Large intestine (tissue), 12 donors: Measurements from ENCODE around the gene CCN2. TPM values are rescaled to one million over a fixed set of nuclear protein-coding genes. Genes with fewer than 3 reads are reported as not detected.

ENCODE experiments used
- DNase-seq, 2 donors: peaks; one replicate each; pipeline versions ENCODE4 v3.0.0 to v3.0.0-alpha.2; 2013
- H3K27ac ChIP-seq: one replicate; pipeline ENCODE4 v1.5.1; 2013; ENCODE audit warnings: low read length
- H3K27me3 ChIP-seq: 2 replicates; pipeline ENCODE4 v1.6.1; 2013; ENCODE audit warnings: low read length; ENCODE audit not compliant: control insufficient read depth, insufficient read depth
- H3K36me3 ChIP-seq: 2 replicates; pipeline ENCODE4 v1.6.1; 2013; ENCODE audit warnings: low read length; ENCODE audit not compliant: control insufficient read depth, insufficient read depth
- H3K4me1 ChIP-seq: one replicate; pipeline ENCODE4 v1.6.1; 2013; ENCODE audit warnings: low read length; ENCODE audit not compliant: control insufficient read depth, insufficient read depth
- H3K4me3 ChIP-seq: one replicate; pipeline ENCODE4 v1.5.1; 2013; ENCODE audit warnings: low read length
- H3K9me3 ChIP-seq: one replicate; pipeline ENCODE4 v1.6.1; 2013; ENCODE audit warnings: mild to moderate bottlenecking, low read depth, low read length, moderate library complexity; ENCODE audit not compliant: control insufficient read depth
- WGBS: methylation state at CpG from one replicate; pipeline ENCODE4 v1.1.5; 2013; ENCODE audit warnings: low lambda C conversion rate; ENCODE audit not compliant: insufficient coverage; 5-methylcytosine and 5-hydroxymethylcytosine counted together
- long read RNA-seq, 11 donors: transcript quantifications; one replicate each; lab custom pipeline, GENCODE V29; 2026
- polyA plus RNA-seq: library from polyadenylated mRNA; unstranded; fragments of 120-200 nt; gene quantifications from one replicate; pipeline ENCODE4 v1.2.1, GENCODE V29; 2013

Gene CCN2, protein sequence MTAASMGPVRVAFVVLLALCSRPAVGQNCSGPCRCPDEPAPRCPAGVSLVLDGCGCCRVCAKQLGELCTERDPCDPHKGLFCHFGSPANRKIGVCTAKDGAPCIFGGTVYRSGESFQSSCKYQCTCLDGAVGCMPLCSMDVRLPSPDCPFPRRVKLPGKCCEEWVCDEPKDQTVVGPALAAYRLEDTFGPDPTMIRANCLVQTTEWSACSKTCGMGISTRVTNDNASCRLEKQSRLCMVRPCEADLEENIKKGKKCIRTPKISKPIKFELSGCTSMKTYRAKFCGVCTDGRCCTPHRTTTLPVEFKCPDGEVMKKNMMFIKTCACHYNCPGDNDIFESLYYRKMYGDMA
- 102 TPM for polyA plus RNA-seq
- long read RNA-seq, donor 1, transcript CTGF-201 (5 exons, 2,339 nt), result major isoform, 21 of 21 reads
- long read RNA-seq, donor 1, partial matches to known transcripts, result 0 of 21 reads
- long read RNA-seq, donor 1, other reads (novel, unspliced or antisense), result 0 of 21 reads
- long read RNA-seq, donor 2, transcript CTGF-201 (5 exons, 2,339 nt), result major isoform, 12 of 44 reads
- long read RNA-seq, donor 2, partial matches to known transcripts, result 32 of 44 reads
- long read RNA-seq, donor 2, other reads (novel, unspliced or antisense), result 0 of 44 reads
- long read RNA-seq, donor 3, transcript CTGF-201 (5 exons, 2,339 nt), result major isoform, 22 of 58 reads
- long read RNA-seq, donor 3, partial matches to known transcripts, result 36 of 58 reads
- long read RNA-seq, donor 3, other reads (novel, unspliced or antisense), result 0 of 58 reads
- long read RNA-seq, donor 4, result 0 reads
- long read RNA-seq, donor 5, transcript CTGF-201 (5 exons, 2,339 nt), result major isoform, 12 of 34 reads
- long read RNA-seq, donor 5, partial matches to known transcripts, result 22 of 34 reads
- long read RNA-seq, donor 5, other reads (novel, unspliced or antisense), result 0 of 34 reads
- long read RNA-seq, donor 6, transcript CTGF-201 (5 exons, 2,339 nt), result major isoform, 14 of 14 reads
- long read RNA-seq, donor 6, partial matches to known transcripts, result 0 of 14 reads
- long read RNA-seq, donor 6, other reads (novel, unspliced or antisense), result 0 of 14 reads
- long read RNA-seq, donor 7, transcript CTGF-201 (5 exons, 2,339 nt), result major isoform, 73 of 190 reads
- long read RNA-seq, donor 7, partial matches to known transcripts, result 117 of 190 reads
- long read RNA-seq, donor 7, other reads (novel, unspliced or antisense), result 0 of 190 reads
- long read RNA-seq, donor 8, transcript CTGF-201 (5 exons, 2,339 nt), result major isoform, 18 of 18 reads
- long read RNA-seq, donor 8, partial matches to known transcripts, result 0 of 18 reads
- long read RNA-seq, donor 8, other reads (novel, unspliced or antisense), result 0 of 18 reads
- long read RNA-seq, donor 9, transcript CTGF-201 (5 exons, 2,339 nt), result major isoform, 6 of 23 reads
- long read RNA-seq, donor 9, partial matches to known transcripts, result 17 of 23 reads
- long read RNA-seq, donor 9, other reads (novel, unspliced or antisense), result 0 of 23 reads
- long read RNA-seq, donor 10, transcript CTGF-201 (5 exons, 2,339 nt), result major isoform, 26 of 32 reads
- long read RNA-seq, donor 10, partial matches to known transcripts, result 6 of 32 reads
- long read RNA-seq, donor 10, other reads (novel, unspliced or antisense), result 0 of 32 reads
- long read RNA-seq, donor 11, transcript CTGF-201 (5 exons, 2,339 nt), result major isoform, 11 of 11 reads
- long read RNA-seq, donor 11, partial matches to known transcripts, result 0 of 11 reads
- long read RNA-seq, donor 11, other reads (novel, unspliced or antisense), result 0 of 11 reads

DNA sequence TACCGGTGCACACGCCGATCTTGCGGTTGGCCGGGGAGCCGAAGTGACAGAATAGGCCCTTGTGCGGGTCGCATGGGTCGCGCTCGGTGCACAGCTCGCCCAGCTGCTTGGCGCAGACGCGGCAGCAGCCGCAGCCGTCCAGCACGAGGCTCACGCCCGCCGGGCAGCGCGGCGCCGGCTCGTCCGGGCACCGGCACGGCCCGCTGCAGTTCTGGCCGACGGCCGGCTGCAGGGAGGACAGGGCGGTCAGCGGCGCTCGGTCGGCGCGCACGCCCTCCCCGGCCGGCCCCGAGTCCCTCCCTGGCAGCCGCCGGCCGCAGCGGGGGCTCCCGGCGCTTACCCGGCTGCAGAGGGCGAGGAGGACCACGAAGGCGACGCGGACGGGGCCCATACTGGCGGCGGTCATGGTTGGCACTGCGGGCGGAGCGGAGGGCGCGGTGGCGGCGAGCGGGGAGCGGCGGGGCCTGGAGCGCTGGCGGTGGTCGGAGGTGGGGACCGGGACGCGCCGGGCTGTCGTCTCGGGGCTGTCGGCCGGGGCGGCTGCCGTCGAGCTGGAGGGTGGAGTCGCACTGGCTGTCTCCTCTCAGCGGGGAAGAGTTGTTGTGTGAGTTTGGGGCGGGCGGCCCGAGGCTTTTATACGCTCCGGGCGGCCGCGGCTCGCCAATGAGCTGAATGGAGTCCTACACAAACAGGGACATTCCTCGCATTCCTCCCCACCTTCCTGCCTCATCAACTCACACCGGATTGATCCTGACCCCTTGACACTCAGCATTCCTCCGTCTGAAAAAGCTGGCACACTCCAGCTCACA lies at the start of gene CCN2:
CCN2 (minus strand) TSS at position 606 of the 809 bp plus-strand sequence; CDS start at position 406, 200 bp downstream.
- peak within 1 kb of the TSS; percentile 80 for H3K27ac ChIP-seq
- H3K36me3 ChIP-seq, result peaks cover 3% of the 10 kb centered on the region
- H3K4me1 ChIP-seq, result no peaks in the 10 kb centered on the region
- WGBS, result no CpG with 5 or more reads among the region's 97 CpGs
- H3K9me3 ChIP-seq, result peaks cover 3% of the 10 kb centered on the region
- no peaks in the 10 kb centered on the region for H3K27me3 ChIP-seq
- peak; percentile 63 to 80 for DNase-seq
- H3K4me3 ChIP-seq, result peak within 1 kb of the TSS; percentile 57

DNA sequence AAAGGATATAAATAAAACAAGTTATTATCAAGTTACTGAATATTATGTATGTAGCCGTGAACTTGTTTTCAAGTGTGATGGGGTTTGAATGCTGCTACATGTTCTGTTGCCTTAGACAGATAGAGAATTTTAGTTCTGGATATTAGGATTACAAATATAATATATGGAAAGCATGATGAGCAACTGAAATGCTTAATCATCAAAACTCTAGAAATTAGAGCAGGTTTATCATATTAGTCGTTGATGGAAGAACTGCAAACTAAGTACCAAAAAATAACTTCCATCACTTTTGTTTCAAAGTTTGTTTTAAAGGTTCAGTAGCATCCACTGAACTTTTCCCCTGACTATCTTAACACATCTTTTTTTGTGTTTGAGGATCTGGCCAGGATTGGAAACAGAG lies 49.1 kb upstream of the CCN2 start:
- no peak for DNase-seq
- Histone ChIP-seq H3K4me3 (no peak overlapping the region), H3K4me1 (peaks cover 21% of the 10 kb centered on the region), H3K9me3 (peaks cover 2% of the 10 kb centered on the region), H3K36me3 (no peaks in the 10 kb centered on the region), H3K27me3 (no peaks in the 10 kb centered on the region), H3K27ac (no peak overlapping the region)
- WGBS, result 100% methylated on average over 2 of the region's 2 CpGs

DNA sequence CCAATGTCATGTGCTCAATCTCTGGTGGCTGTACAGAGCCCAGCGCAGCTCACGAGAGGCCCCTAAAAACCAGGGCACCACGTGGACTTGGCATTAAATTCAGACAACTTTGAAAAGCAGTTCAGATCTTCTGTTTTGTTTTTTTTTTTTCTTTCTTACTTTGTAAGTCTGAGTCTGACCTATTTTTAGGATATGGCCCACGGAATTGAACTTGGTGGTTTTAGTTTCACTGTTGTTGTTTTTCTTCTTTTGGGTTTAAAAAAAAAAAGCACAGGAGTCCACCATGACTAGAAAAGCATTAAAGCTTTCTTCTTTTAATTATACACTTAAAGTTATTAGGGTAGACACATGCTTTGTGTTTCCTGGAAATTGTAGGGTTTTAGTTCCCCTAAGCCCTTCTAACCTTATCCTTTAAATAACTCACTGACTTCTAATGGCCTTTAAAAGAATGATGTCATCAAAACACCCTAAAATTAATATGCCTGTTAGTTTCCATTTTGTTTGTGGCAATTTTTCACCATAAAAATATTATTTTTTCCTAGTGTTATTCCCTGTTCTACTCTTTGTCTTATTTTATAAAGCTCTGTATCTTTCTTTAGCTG lies 48.5 kb upstream of the CCN2 start:
- Histone ChIP-seq H3K27me3 (no peaks in the 10 kb centered on the region), H3K27ac (no peak overlapping the region), H3K4me3 (no peak overlapping the region), H3K4me1 (peaks cover 18% of the 10 kb centered on the region), H3K36me3 (no peaks in the 10 kb centered on the region), H3K9me3 (peaks cover 2% of the 10 kb centered on the region)
- DNase-seq, result no peak
- 86% methylated on average over 3 of the region's 4 CpGs for WGBS

DNA sequence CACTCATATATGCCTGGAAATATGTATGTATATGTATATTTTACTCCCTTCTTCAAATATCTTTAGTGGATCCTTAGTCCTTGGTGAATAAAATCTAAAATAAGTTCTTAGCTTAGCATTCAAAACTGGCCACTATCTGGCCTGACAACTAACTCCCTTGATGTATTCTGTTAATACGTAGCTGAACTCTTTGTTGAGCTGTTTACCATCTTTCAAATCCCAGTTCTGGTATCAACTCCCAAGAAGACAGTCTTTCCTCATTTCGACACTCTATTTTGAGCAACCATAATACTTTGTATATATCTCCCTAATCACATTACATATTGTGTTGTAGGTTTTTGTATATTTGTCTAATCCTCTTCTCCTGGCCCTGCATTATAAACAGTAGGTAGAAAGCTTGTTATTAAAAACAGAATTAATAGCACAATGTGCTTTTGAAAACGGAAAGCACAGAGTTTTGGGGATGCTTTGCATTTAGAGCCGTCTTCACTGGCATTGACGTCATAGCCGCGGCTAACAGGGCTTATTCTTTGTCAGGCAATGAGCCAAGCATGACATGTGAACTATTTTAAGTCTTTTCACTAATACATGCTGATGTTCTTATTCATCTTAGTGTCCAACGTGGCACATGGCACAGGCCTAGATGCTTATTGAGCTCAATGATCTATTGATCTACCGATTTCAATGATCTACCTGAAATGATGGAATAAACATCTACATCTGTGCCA lies 47.2 kb upstream of the CCN2 start:
- H3K9me3 ChIP-seq, result peaks cover 2% of the 10 kb centered on the region
- 80% methylated on average over 1 of the region's 9 CpGs for WGBS

DNA sequence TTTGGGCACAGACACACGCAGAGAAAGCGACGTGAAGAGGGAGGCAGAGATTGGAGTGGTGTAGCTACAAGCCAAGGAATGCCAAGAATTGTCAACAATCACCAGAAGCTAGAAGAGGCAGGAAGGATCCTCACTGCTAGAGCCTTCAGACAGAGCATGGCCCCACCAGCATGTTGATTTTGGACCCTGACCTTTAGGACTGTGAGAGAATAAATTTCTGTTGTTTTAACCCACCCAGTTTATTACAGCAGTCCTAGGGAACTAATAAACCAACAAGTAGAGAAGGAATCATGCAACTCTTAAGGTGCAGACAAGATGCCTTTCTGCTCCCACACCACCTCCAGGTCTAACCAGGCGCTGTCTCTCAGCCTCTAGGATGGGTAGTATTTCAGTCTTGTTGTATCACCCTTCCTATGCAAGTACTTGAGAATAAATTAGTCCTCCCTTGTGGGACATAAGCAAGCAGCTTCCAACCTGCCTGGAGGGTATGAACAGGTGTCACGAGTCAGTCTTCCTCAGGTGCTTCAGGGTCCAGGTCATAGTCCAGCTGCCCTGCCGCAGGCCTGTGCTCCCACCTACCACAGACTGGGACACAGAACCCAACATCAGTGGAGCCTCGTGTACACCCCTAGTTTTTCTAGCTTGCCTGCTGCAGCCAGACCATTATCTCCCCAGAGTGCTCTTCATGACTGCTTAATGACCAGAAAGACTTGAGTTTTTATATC lies 46.4 kb upstream of the CCN2 start:
- Histone ChIP-seq H3K9me3 (peaks cover 2% of the 10 kb centered on the region), H3K27me3 (no peaks in the 10 kb centered on the region), H3K36me3 (no peaks in the 10 kb centered on the region), H3K27ac (peak overlapping the region; percentile 54), H3K4me1 (peaks cover 17% of the 10 kb centered on the region), H3K4me3 (no peak overlapping the region)
- peak; percentile 59 to 85 for DNase-seq
- WGBS, result 100% methylated on average over 1 of the region's 7 CpGs

More for the DNA sequence above, 47.2 kb upstream of the CCN2 start:
- peaks cover 17% of the 10 kb centered on the region for H3K4me1 ChIP-seq
- H3K27me3 ChIP-seq, result no peaks in the 10 kb centered on the region
- peak overlapping the region; percentile 54 for H3K27ac ChIP-seq
- H3K36me3 ChIP-seq, result no peaks in the 10 kb centered on the region
- peak in 1 of 2 donors; percentile 22 for DNase-seq
- H3K4me3 ChIP-seq, result no peak overlapping the region

DNA sequence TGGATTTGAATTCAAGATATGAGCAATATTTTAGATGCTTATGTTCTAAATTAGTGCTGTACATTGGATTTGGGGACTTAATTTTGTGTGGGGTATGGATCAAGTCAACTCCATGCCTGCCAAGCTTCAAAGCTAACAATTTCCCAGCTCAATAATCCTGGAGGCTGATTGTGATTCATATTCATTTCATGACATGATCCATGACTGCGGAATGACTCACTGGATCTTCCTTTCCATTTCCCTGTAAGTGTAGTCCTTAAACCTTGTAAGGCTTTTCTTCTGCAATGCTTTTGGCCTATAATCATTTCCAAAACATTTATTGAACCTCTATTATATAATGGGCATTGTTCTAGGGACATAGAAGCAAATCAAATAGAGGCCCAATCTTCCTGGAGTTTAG lies 44.7 kb upstream of the CCN2 start:
- Histone ChIP-seq H3K36me3 (no peaks in the 10 kb centered on the region), H3K4me1 (peaks cover 17% of the 10 kb centered on the region), H3K27me3 (no peaks in the 10 kb centered on the region), H3K9me3 (peaks cover 2% of the 10 kb centered on the region), H3K4me3 (no peak overlapping the region), H3K27ac (no peak overlapping the region)
- WGBS, result no CpG with 5 or more reads among the region's 1 CpG
- DNase-seq, result no peak

DNA sequence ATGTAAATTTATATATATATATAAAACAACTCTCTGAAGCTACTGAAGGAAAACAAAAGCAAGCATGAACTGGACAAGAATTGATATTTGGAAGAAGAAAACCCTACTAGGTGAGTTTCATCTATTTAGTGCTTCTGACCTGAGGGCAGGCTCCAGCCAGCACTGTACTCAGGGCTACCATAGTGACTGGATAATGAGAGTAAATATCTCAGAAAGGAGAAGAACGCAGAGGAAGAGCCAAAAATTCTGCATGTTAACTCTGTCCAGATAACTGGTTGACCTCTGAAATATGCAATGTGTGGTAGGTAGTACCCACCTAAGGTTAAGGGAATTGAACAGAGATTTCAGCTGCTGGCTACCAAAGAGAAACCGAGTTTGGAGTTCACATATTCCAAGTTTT lies 41.4 kb upstream of the CCN2 start:
- Histone ChIP-seq H3K4me1 (peaks cover 9% of the 10 kb centered on the region), H3K9me3 (no peaks in the 10 kb centered on the region), H3K36me3 (no peaks in the 10 kb centered on the region), H3K27me3 (no peaks in the 10 kb centered on the region), H3K27ac (no peak overlapping the region), H3K4me3 (no peak overlapping the region)
- DNase-seq, result no peak
- WGBS, result no CpG with 5 or more reads among the region's 2 CpGs

DNA sequence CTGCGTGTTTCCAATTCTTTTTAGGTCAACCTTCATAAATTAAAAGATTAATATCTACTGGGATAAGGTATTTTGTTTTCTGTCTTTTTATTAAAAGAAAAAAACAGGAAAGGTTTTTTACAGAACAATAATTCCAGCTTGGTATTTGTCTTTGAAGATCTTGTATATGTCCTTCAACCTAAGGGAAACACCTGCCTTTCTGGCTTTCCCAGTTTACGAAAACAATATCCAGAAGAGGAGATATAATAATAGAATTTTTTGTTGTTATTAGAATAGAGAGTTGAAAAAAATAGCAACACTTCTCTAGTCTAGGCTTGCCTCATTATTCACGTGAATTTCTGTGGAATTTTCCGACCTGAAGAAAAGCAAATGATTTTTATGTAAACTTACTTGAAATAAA lies 37.9 kb upstream of the CCN2 start:
- DNase-seq, result no peak
- Histone ChIP-seq H3K4me3 (no peak overlapping the region), H3K9me3 (no peaks in the 10 kb centered on the region), H3K27ac (no peak overlapping the region), H3K4me1 (no peaks in the 10 kb centered on the region), H3K27me3 (no peaks in the 10 kb centered on the region), H3K36me3 (no peaks in the 10 kb centered on the region)
- WGBS, result 88% methylated on average over 4 of the region's 4 CpGs
